Measurements from ENCODE around the gene SVBP.

DNA sequence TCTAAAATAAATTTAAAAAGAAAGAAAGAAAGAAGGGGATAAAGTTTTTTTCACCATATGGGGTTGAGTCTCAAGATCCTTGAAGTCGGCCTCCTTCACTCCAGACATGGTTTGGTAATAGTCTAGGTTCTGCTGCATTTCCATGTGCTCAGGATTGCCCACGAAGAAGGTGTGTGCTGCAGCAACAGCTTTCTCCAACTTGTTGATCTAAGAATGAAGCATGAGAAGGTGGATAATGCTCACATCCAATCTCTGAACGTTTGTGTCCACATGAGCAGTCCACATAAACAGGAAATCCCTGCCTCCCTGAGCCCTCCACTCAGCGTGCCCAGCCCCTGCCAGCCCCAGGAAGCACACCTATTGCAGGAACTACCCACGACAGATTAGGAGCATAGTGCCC lies 54.9 kb downstream of the SVBP start:
- TF ChIP-seq, protein P1, sequence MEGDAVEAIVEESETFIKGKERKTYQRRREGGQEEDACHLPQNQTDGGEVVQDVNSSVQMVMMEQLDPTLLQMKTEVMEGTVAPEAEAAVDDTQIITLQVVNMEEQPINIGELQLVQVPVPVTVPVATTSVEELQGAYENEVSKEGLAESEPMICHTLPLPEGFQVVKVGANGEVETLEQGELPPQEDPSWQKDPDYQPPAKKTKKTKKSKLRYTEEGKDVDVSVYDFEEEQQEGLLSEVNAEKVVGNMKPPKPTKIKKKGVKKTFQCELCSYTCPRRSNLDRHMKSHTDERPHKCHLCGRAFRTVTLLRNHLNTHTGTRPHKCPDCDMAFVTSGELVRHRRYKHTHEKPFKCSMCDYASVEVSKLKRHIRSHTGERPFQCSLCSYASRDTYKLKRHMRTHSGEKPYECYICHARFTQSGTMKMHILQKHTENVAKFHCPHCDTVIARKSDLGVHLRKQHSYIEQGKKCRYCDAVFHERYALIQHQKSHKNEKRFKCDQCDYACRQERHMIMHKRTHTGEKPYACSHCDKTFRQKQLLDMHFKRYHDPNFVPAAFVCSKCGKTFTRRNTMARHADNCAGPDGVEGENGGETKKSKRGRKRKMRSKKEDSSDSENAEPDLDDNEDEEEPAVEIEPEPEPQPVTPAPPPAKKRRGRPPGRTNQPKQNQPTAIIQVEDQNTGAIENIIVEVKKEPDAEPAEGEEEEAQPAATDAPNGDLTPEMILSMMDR (IDR thresholded peaks at IDR 0.05), result no peak
- no peak for TF ChIP-seq EP300 (IDR thresholded peaks at IDR 0.05)
